HepG2 (cell line): Measurements from ENCODE around the gene CAMTA1.

Source experiments
- EZH2 ChIP-seq: conservative IDR thresholded peaks from 2 replicates; pipeline ENCODE4 v1.6.1; 2012; ENCODE audit warnings: mild to moderate bottlenecking, low read depth, low read length, moderate library complexity
- MAFF ChIP-seq: IDR thresholded peaks from 2 replicates; pipeline ENCODE4 v1.6.1; 2011; ENCODE audit warnings: low read depth, low read length, improper control_type of control experiment
- MTF1 ChIP-seq: sonication (generic); formaldehyde crosslinking; IDR thresholded peaks from 2 replicates; pipeline ENCODE4 v1.5.0; 2020; ENCODE audit warnings: missing genetic modification reagents
- POLR2A ChIP-seq, 2 experiments: IDR thresholded peaks; 2 replicates each; pipeline ENCODE4 v1.6.1; 2011; ENCODE audit warnings: low read depth in 2 of 2, low read length in 2 of 2, mild to moderate bottlenecking in 1 of 2, moderate library complexity in 1 of 2; ENCODE audit not compliant: insufficient read depth in 1 of 2
- ZNF34 ChIP-seq: sonication (generic); formaldehyde crosslinking; IDR thresholded peaks from 2 replicates; pipeline ENCODE4 v1.4.0; 2020; ENCODE audit warnings: mild to moderate bottlenecking, missing genetic modification reagents, borderline replicate concordance
- ZNF549 ChIP-seq: sonication (generic); formaldehyde crosslinking; IDR thresholded peaks from 2 replicates; pipeline ENCODE4 v1.5.0; 2020; ENCODE audit warnings: missing genetic modification reagents
- TF ChIP-seq, protein P1 (sequence below), 2 experiments: fragments of 450-650 bp in 1 of 2; sonication (generic) in 1 of 2; formaldehyde crosslinking; IDR thresholded peaks; 2 replicates each; pipeline versions ENCODE4 v1.5.0 to v1.8.0; 2020 to 2022; ENCODE audit warnings: mild to moderate bottlenecking in 1 of 2, missing genetic modification reagents in 1 of 2

- TF ChIP-seq MTF1 (CRISPR knock-in tag), result no peak
- TF ChIP-seq POLR2A (IDR thresholded peaks at IDR 0.05; ENCODE audit: insufficient read depth in 1 of 2, low read depth in 2 of 2, low read length in 2 of 2), result no peak
- TF ChIP-seq EZH2, result no peak
- TF ChIP-seq, protein P1, sequence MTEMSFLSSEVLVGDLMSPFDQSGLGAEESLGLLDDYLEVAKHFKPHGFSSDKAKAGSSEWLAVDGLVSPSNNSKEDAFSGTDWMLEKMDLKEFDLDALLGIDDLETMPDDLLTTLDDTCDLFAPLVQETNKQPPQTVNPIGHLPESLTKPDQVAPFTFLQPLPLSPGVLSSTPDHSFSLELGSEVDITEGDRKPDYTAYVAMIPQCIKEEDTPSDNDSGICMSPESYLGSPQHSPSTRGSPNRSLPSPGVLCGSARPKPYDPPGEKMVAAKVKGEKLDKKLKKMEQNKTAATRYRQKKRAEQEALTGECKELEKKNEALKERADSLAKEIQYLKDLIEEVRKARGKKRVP (CRISPR knock-in tag; IDR thresholded peaks at IDR 0.05), result no peak
- no peak for TF ChIP-seq ZNF34 (CRISPR knock-in tag)
- no peak for TF ChIP-seq ZNF549 (CRISPR knock-in tag)
- no peak for TF ChIP-seq MAFF
Observed at GRCh38 chr1:7259955-7260354, 474.7 kb downstream of the CAMTA1 start.
